Astrocyte (in vitro differentiated cells and primary cell): Measurements from ENCODE around the gene CCNF. TPM values are rescaled to one million over a fixed set of nuclear protein-coding genes. Genes with fewer than 3 reads are reported as not detected.

Experiments used
- DNase-seq: peaks from one replicate; pipeline ENCODE4 v3.0.0-alpha.2; 2010; ENCODE audit warnings: low read depth
- FAIRE-seq: peaks from 2 replicates; lab custom pipeline; 2011; peaks lifted over from hg19 to GRCh38; lab: Jason Lieb, UNC
- H2AFZ ChIP-seq: 2 replicates; pipeline ENCODE4 v1.6.0; 2012; ENCODE audit warnings: low read depth, low read length, inconsistent platforms
- H3K27ac ChIP-seq: 2 replicates; pipeline ENCODE4 v1.5.1; 2011; ENCODE audit warnings: low read depth, low read length, inconsistent platforms
- H3K27me3 ChIP-seq: 2 replicates; pipeline ENCODE4 v1.6.0; 2011; ENCODE audit warnings: low read length, inconsistent platforms; ENCODE audit not compliant: insufficient read depth
- H3K36me3 ChIP-seq: 2 replicates; pipeline ENCODE4 v1.5.1; 2011; ENCODE audit warnings: low read length, inconsistent platforms; ENCODE audit not compliant: insufficient read depth
- H3K4me1 ChIP-seq: 2 replicates; pipeline ENCODE4 v1.5.1; 2011; ENCODE audit warnings: low read length, inconsistent platforms; ENCODE audit not compliant: insufficient read depth
- H3K4me2 ChIP-seq: 2 replicates; pipeline ENCODE4 v1.6.0; 2012; ENCODE audit warnings: low read length, inconsistent platforms
- H3K4me3 ChIP-seq: 2 replicates; pipeline ENCODE4 v1.5.1; 2011; ENCODE audit warnings: low read depth, mild to moderate bottlenecking, low read length, inconsistent platforms; ENCODE audit not compliant: insufficient read depth
- H3K79me2 ChIP-seq: 2 replicates; pipeline ENCODE4 v1.6.0; 2012; ENCODE audit warnings: mild to moderate bottlenecking, low read length, inconsistent platforms; ENCODE audit not compliant: insufficient read depth
- H3K9ac ChIP-seq: 2 replicates; pipeline ENCODE4 v1.6.0; 2012; ENCODE audit warnings: mild to moderate bottlenecking, low read length, inconsistent platforms
- H3K9me3 ChIP-seq: 2 replicates; pipeline ENCODE4 v1.5.1; 2012; ENCODE audit warnings: low read depth, mild to moderate bottlenecking, low read length, inconsistent platforms; ENCODE audit not compliant: insufficient read depth
- H4K20me1 ChIP-seq: 2 replicates; pipeline ENCODE4 v1.6.0; 2012; ENCODE audit warnings: low read length, inconsistent platforms; ENCODE audit not compliant: insufficient read depth
- H3K27ac Mint-ChIP-seq: one replicate; pipeline ENCODE4 v1.8.0; 2021; ENCODE audit warnings: mild to moderate bottlenecking, mixed read lengths; ENCODE audit not compliant: unreplicated experiment
- H3K27me3 Mint-ChIP-seq: one replicate; pipeline ENCODE4 v1.8.0; 2021; ENCODE audit warnings: low read depth, mixed read lengths; ENCODE audit not compliant: unreplicated experiment
- H3K36me3 Mint-ChIP-seq: one replicate; pipeline ENCODE4 v1.8.0; 2021; ENCODE audit warnings: low read depth, mixed read lengths; ENCODE audit not compliant: unreplicated experiment
- H3K4me1 Mint-ChIP-seq: one replicate; pipeline ENCODE4 v1.8.0; 2021; ENCODE audit warnings: low read depth, mixed read lengths; ENCODE audit not compliant: unreplicated experiment
- H3K4me3 Mint-ChIP-seq: one replicate; pipeline ENCODE4 v1.8.0; 2021; ENCODE audit warnings: mild to moderate bottlenecking, moderate library complexity, mixed read lengths; ENCODE audit not compliant: unreplicated experiment
- H3K9me3 Mint-ChIP-seq: one replicate; pipeline ENCODE4 v1.8.0; 2021; ENCODE audit warnings: mild to moderate bottlenecking, mixed read lengths; ENCODE audit not compliant: unreplicated experiment
- EZH2 ChIP-seq: IDR thresholded peaks from 2 replicates; pipeline ENCODE4 v1.6.1; 2012; ENCODE audit warnings: mild to moderate bottlenecking, low read length, inconsistent platforms; ENCODE audit not compliant: insufficient read depth
- total RNA-seq: library from RNA; stranded (reverse); gene quantifications from 2 replicates; pipeline ENCODE4 v1.2.1, GENCODE V29; 2021
- TF ChIP-seq, protein P1 (sequence below): IDR thresholded peaks from 2 replicates; pipeline ENCODE4 v1.5.1; 2011; ENCODE audit warnings: low read depth, mild to moderate bottlenecking, inconsistent platforms, low read length, moderate library complexity; ENCODE audit not compliant: insufficient read depth

The CCNF gene
- total RNA-seq, 1 donor from 2014 or later, result 6.4 TPM

DNA sequence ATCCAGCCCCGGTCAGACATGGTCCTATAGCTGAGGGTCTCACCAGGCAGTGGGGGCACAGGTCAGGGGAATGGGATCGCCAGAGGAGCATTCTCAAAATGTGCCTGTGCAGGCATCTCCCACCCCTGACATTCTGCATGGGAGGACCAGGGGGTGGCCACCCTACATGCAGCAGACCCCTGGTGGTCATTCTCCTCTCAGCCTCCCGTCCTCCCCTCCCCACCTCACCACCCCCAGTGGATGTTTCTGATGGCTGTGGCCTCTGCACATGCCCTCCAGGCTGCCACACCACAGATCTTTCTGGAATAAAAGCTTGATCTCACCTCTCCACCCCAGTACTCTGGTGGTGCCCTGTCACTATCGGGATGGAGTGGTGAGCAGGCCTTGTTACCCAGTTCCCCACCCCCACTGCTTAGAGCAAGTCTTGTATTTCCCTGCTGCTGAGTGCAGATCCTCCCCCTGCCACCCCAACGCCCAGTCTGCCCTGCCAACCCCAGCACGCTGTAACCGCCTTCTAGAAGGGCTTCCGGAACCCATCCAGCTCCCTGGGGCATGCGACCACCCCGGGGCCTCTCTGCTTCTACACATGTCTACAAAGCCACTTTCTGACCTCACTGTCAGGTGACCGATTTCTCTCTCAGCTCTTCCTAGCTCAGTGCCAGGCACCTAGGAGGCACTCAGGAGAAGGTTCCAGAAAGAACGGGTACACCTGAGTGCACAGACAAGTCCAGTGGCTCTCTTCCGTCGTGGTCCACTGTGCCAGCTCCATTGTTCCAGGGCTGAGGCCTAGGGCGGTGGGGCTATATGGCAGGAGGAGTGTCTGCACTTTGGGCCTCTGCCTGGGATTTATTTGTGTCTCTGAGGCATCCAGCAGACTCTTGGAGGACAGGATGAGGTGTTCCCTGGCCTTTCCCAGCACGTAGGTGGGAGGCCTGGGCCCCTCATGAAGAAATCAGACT, 55.0 kb downstream of the CCNF start:
- H3K36me3 Mint-ChIP-seq, result peaks cover 19% of the 10 kb centered on the region
- FAIRE-seq (no peak), DNase-seq (no peak)

DNA sequence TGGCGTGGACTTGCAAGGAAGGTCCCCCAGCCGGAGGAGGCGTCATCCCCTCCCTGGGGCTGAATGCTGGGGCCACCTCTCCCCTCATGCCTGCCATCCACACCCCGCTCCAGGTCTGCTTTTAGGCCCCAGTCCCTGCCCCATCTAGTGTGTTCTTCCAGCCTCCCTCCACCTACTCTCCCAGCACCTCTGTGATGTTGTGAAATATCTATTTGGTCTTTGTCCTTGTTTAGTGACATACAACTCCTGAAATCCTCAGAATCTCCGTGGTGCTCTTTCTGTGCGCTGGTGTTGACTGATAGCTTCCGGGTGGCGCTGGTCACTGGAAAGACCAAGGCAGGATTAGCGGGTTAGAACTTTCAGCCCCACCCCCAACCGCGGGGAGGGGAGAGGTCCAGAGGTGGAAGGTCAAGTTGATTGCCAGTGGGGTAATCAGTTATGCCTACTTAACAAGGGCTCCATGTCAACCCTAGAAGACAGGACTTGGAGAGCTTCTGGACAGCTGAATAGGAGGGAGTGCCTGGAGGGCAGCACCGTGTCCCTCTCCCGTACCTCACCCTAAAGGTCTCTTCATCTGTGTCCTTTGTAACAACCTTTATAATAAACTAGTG, 55.8 kb downstream of the CCNF start:
- H3K4me3 ChIP-seq, result no peak overlapping the region
- H3K4me2 ChIP-seq, result no peak overlapping the region
- Mint-ChIP-seq H3K36me3 (peaks cover 21% of the 10 kb centered on the region), H3K27ac (no peak overlapping the region), H3K4me3 (no peak overlapping the region), H3K4me1 (peaks cover 5% of the 10 kb centered on the region), H3K9me3 (no peaks in the 10 kb centered on the region), H3K27me3 (peaks cover 15% of the 10 kb centered on the region)
- no peak overlapping the region for H3K9ac ChIP-seq
- no peaks in the 10 kb centered on the region for H3K9me3 ChIP-seq
- H3K36me3 ChIP-seq, result no peaks in the 10 kb centered on the region
- TF ChIP-seq, protein P1, sequence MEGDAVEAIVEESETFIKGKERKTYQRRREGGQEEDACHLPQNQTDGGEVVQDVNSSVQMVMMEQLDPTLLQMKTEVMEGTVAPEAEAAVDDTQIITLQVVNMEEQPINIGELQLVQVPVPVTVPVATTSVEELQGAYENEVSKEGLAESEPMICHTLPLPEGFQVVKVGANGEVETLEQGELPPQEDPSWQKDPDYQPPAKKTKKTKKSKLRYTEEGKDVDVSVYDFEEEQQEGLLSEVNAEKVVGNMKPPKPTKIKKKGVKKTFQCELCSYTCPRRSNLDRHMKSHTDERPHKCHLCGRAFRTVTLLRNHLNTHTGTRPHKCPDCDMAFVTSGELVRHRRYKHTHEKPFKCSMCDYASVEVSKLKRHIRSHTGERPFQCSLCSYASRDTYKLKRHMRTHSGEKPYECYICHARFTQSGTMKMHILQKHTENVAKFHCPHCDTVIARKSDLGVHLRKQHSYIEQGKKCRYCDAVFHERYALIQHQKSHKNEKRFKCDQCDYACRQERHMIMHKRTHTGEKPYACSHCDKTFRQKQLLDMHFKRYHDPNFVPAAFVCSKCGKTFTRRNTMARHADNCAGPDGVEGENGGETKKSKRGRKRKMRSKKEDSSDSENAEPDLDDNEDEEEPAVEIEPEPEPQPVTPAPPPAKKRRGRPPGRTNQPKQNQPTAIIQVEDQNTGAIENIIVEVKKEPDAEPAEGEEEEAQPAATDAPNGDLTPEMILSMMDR, result no peak
- no peak overlapping the region for H3K27ac ChIP-seq
- no peak overlapping the region for H2AFZ ChIP-seq
- DNase-seq (no peak), FAIRE-seq (no peak)
- no peaks in the 10 kb centered on the region for H3K27me3 ChIP-seq
- peaks cover 78% of the 10 kb centered on the region for H4K20me1 ChIP-seq
- H3K79me2 ChIP-seq, result peaks cover 3% of the 10 kb centered on the region
- H3K4me1 ChIP-seq, result peaks cover 12% of the 10 kb centered on the region

More for the DNA sequence above, 55.0 kb downstream of the CCNF start:
- Histone ChIP-seq H3K27ac (no peak overlapping the region), H4K20me1 (peaks cover 76% of the 10 kb centered on the region), H3K4me2 (no peak overlapping the region), H3K4me3 (no peak overlapping the region), H3K9ac (no peak overlapping the region), H3K27me3 (no peaks in the 10 kb centered on the region), H2AFZ (no peak overlapping the region), H3K79me2 (peaks cover 6% of the 10 kb centered on the region), H3K4me1 (peaks cover 12% of the 10 kb centered on the region), H3K9me3 (no peaks in the 10 kb centered on the region), H3K36me3 (no peaks in the 10 kb centered on the region)
- peaks cover 5% of the 10 kb centered on the region for H3K4me1 Mint-ChIP-seq
- H3K27me3 Mint-ChIP-seq, result peaks cover 15% of the 10 kb centered on the region
- no peak for TF ChIP-seq EZH2
- TF ChIP-seq, protein P1, result no peak
- H3K4me3 Mint-ChIP-seq, result peak overlapping the region; percentile 22
- H3K27ac Mint-ChIP-seq, result no peak overlapping the region
- no peaks in the 10 kb centered on the region for H3K9me3 Mint-ChIP-seq
